Nephron (organoid): Measurements from ENCODE around the gene ACACB.

Experiments used
- H3K27ac Mint-ChIP-seq, 3 experiments: 2 replicates each; pipeline ENCODE4 v1.8.0; 2020; ENCODE audit warnings: mixed read lengths in 3 of 3, mild to moderate bottlenecking in 2 of 3, moderate library complexity in 1 of 3
- H3K27me3 Mint-ChIP-seq: 2 replicates; pipeline ENCODE4 v1.8.0; 2021; ENCODE audit warnings: low read depth, mild to moderate bottlenecking, moderate library complexity, mixed read lengths
- H3K36me3 Mint-ChIP-seq: 2 replicates; pipeline ENCODE4 v1.8.0; 2020; ENCODE audit warnings: low read depth, mixed read lengths
- H3K4me1 Mint-ChIP-seq: 2 replicates; pipeline ENCODE4 v1.8.0; 2020; ENCODE audit warnings: mixed read lengths
- H3K4me3 Mint-ChIP-seq, 3 experiments: 2 replicates each; pipeline ENCODE4 v1.8.0; 2020; ENCODE audit warnings: mild to moderate bottlenecking in 3 of 3, mixed read lengths in 3 of 3, moderate library complexity in 2 of 3
- H3K9me3 Mint-ChIP-seq: 2 replicates; pipeline ENCODE4 v1.8.0; 2020; ENCODE audit warnings: mixed read lengths
- CTCF ChIP-seq, 3 experiments: fragments of 200-600 bp; sonication (generic); IDR thresholded peaks; one replicate each; pipeline ENCODE4 v1.5.0; 2021; ENCODE audit warnings: antibody characterized with exemption in 3 of 3; ENCODE audit not compliant: unreplicated experiment in 3 of 3

Gene ACACB

DNA sequence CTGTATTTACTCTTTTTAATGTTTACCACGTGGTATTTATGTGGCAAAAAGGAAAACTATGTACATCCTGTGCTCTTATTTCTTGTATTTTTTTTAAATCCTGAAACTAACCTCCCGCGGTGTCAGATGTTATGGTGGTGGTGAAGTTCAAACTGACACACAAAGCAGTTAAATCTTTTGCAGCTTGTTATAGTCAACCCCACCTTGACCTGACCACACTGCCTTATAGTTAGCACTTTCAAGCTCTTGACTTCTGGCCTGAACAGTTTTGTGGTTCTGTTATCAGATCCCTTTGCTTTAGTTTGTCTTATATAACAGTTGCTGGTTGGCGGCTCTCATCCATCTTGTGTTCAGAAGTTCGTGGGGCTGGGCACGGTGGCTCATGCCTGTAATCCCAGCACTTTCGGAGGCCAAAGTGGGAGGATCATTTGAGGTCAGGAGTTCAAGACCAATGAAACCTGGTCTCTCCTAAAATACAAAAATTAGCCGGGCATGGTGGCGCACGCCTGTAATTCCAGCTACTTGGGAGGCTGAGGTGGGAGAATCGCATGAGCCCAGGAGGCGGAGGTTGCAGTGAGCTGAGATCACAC is 16.9 kb upstream of the ACACB start:
- Mint-ChIP-seq H3K4me3 (peak overlapping the region; percentile 92 to 97 (median 95)), H3K4me1 (peaks cover 26% of the 10 kb centered on the region), H3K27me3 (no peaks in the 10 kb centered on the region), H3K36me3 (peaks cover 41% of the 10 kb centered on the region), H3K27ac (peak overlapping the region; percentile 64 to 97 (median 95)), H3K9me3 (no peaks in the 10 kb centered on the region)
- TF ChIP-seq CTCF (IDR thresholded peaks at IDR 0.05; ENCODE audit: unreplicated experiment in 3 of 3) = no peak

DNA sequence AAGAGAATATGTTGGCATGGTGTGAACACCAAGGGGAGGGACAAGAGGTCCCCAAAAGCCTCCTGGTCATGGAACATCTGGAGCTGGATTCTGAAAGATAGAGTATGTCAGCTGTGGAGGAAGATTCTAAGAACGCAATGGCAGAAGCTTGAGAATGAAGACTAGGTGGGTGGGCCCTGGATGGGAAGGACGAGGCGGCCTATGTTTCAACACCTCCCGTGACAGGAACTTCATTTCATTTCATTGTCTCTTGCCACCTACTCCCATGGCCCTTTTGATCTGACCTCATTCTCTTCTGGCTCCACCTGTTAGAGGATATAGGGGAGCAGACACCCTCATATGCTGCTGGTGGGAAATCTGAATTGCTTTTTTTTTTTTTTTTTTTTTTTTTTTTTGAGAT is 15.6 kb upstream of the ACACB start:
- Mint-ChIP-seq H3K4me1 (peaks cover 26% of the 10 kb centered on the region), H3K36me3 (peaks cover 49% of the 10 kb centered on the region), H3K9me3 (no peaks in the 10 kb centered on the region), H3K4me3 (peak overlapping the region in 2 of 3 experiments; percentile 28 to 92), H3K27ac (no peak overlapping the region), H3K27me3 (no peaks in the 10 kb centered on the region)
- no peak for TF ChIP-seq CTCF (IDR thresholded peaks at IDR 0.05; ENCODE audit: unreplicated experiment in 3 of 3)

DNA sequence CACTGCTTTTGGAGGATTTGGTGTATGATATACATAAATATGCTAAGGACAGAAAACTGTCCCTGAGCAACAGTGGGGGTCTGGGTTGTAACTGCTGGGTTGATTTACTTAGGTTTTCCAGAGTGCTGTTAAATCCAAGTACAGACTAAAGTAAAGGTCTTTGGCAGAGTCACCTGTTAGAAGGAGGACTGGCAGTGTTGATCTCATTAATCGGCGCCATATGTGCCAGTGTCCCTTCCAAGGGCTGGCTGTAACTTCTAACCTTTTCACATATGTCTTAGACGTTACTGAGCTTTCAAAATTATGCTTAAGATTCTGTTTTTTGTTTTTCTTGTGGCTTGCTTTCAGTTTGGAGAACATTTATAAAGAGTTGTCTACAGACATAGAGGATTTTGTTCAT is 13.9 kb upstream of the ACACB start:
- Mint-ChIP-seq H3K4me3 (no peak overlapping the region), H3K4me1 (peaks cover 26% of the 10 kb centered on the region), H3K27ac (no peak overlapping the region), H3K9me3 (no peaks in the 10 kb centered on the region), H3K36me3 (peaks cover 59% of the 10 kb centered on the region), H3K27me3 (no peaks in the 10 kb centered on the region)
- no peak for TF ChIP-seq CTCF (IDR thresholded peaks at IDR 0.05; ENCODE audit: unreplicated experiment in 3 of 3)

GRCh38 chr12:109105176-109105575 is 11.2 kb upstream of the ACACB start:
- H3K4me3 Mint-ChIP-seq = no peak overlapping the region
- peaks cover 14% of the 10 kb centered on the region for H3K4me1 Mint-ChIP-seq
- H3K9me3 Mint-ChIP-seq = no peaks in the 10 kb centered on the region
- peaks cover 66% of the 10 kb centered on the region for H3K36me3 Mint-ChIP-seq
- TF ChIP-seq CTCF (IDR thresholded peaks at IDR 0.05; ENCODE audit: unreplicated experiment in 3 of 3) = no peak
- no peaks in the 10 kb centered on the region for H3K27me3 Mint-ChIP-seq
- no peak overlapping the region for H3K27ac Mint-ChIP-seq

DNA sequence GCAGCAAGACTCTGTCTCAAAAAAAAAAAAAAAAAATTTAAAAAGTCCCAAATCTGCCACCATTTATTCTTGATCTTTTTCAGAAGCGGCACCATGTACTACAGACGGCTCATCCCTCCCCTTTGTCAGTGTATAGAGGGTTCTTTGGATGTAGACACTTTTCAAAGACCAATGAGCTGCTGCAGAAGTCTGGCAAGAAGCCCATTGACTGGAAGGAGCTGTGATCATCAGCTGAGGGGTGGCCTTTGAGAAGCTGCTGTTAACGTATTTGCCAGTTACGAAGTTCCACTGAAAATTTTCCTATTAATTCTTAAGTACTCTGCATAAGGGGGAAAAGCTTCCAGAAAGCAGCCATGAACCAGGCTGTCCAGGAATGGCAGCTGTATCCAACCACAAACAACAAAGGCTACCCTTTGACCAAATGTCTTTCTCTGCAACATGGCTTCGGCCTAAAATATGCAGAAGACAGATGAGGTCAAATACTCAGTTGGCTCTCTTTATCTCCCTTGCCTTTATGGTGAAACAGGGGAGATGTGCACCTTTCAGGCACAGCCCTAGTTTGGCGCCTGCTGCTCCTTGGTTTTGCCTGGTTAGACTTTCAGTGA is 6.5 kb upstream of the ACACB start:
- peaks cover 39% of the 10 kb centered on the region for H3K4me1 Mint-ChIP-seq
- peak overlapping the region; percentile 95 to 99 (median 96) for H3K27ac Mint-ChIP-seq
- peak overlapping the region; percentile 9 to 88 (median 85) for H3K4me3 Mint-ChIP-seq
- no peak for TF ChIP-seq CTCF (IDR thresholded peaks at IDR 0.05; ENCODE audit: unreplicated experiment in 3 of 3)
- peaks cover 46% of the 10 kb centered on the region for H3K36me3 Mint-ChIP-seq
- no peaks in the 10 kb centered on the region for H3K27me3 Mint-ChIP-seq
- H3K9me3 Mint-ChIP-seq = no peaks in the 10 kb centered on the region

DNA sequence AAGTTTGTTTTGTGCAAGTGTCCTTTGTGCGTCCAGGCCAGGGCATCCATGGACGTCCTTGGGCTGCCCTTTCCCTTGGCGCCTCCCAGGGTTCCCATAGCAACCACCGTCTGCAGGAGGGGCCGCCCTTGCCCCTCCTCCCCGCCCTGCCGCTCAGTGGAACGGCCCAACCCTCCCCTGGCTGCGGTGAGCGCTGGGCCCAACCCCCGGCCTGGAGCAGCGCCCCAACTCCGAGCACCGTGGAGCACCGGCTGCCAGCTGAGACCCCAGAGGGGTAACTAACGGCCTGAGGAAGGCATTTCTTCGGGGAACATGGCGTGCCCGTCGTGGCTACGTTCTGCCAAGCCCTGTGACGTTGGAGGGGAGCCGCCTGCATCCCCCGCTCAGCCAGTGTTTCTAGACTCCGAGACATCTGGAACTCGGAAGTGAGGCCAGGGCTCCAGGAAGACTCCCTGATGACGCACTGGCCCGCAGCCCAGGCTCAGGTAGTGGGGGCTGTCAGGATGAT is 5.3 kb upstream of the ACACB start:
- no peaks in the 10 kb centered on the region for H3K27me3 Mint-ChIP-seq
- no peaks in the 10 kb centered on the region for H3K9me3 Mint-ChIP-seq
- peak overlapping the region; percentile 95 to 99 (median 96) for H3K27ac Mint-ChIP-seq
- peaks cover 51% of the 10 kb centered on the region for H3K4me1 Mint-ChIP-seq
- TF ChIP-seq CTCF (IDR thresholded peaks at IDR 0.05; ENCODE audit: unreplicated experiment in 3 of 3) = no peak
- H3K4me3 Mint-ChIP-seq = peak overlapping the region; percentile 82 to 88 (median 85)
- peaks cover 36% of the 10 kb centered on the region for H3K36me3 Mint-ChIP-seq
